SK-N-SH treated with all-trans-retinoic acid at 6 μM for 48 hours (cell line): ENCODE data around the gene KNDC1.

Source experiments
- ISL1 ChIP-seq: fragments of 250-450 bp; sonication (Bioruptor Pico); IDR thresholded peaks from 2 replicates; pipeline ENCODE4 v2.1.2; 2022; ENCODE audit warnings: mild to moderate bottlenecking, moderate library complexity
- OSR1 ChIP-seq: fragments of 250-450 bp; sonication (Bioruptor Pico); IDR thresholded peaks from 2 replicates; pipeline ENCODE4 v1.8.0; 2022; ENCODE audit warnings: moderate library complexity, mild to moderate bottlenecking, inconsistent platforms
- SNAI2 ChIP-seq: fragments of 250-450 bp; sonication (Bioruptor Pico); IDR thresholded peaks from 2 replicates; pipeline ENCODE4 v1.5.0; 2020; ENCODE audit warnings: mild to moderate bottlenecking, moderate library complexity
- TOX ChIP-seq: fragments of 250-450 bp; sonication (Bioruptor Pico); IDR thresholded peaks from 2 replicates; pipeline ENCODE4 v1.8.0; 2021; ENCODE audit warnings: mild to moderate bottlenecking, moderate library complexity, borderline replicate concordance
- ZFP3 ChIP-seq: fragments of 250-450 bp; sonication (Bioruptor Pico); IDR thresholded peaks from 2 replicates; pipeline ENCODE4 v1.5.0; 2020; ENCODE audit warnings: mild to moderate bottlenecking, moderate library complexity
- ZNF70 ChIP-seq: fragments of 450-650 bp; formaldehyde crosslinking; IDR thresholded peaks from 2 replicates; pipeline ENCODE4 v1.5.0; 2020; ENCODE audit warnings: mild to moderate bottlenecking, moderate library complexity
- TF ChIP-seq, protein P1 (sequence below): fragments of 250-450 bp; sonication (Bioruptor Pico); IDR thresholded peaks from 2 replicates; pipeline ENCODE4 v1.8.0; 2020; ENCODE audit warnings: mild to moderate bottlenecking, moderate library complexity, borderline replicate concordance

DNA sequence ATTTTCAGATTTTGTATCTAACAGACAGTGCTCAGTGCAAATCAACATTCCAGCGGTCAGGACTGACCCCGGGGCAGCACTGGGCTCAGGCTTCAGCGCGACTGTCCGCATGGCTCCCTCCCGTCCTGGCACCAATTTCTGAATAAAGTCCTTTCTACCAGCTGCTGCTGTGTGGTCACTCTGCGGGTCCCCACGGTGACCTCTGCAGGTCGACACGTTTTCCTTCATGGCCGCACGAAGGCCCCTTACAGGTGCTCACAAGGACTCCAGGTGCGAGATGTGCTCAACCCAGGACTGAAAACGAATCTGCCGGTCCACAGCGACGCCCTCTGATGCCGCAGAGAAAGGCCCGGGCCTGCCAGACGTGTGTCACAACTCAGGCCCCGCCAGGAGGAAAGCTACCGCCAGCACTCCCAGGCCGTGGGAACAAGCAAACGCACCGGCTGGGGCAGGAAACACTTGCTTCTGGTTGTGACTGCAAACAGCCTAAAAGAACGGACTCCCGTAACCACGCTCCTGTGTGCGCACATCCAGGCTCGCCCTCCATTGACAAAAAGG is 66.3 kb downstream of the KNDC1 start:
- TF ChIP-seq TOX (CRISPR knock-in tag), result no peak
- no peak for TF ChIP-seq SNAI2 (CRISPR knock-in tag)
- TF ChIP-seq ZNF70 (CRISPR knock-in tag), result no peak
- TF ChIP-seq, protein P1, sequence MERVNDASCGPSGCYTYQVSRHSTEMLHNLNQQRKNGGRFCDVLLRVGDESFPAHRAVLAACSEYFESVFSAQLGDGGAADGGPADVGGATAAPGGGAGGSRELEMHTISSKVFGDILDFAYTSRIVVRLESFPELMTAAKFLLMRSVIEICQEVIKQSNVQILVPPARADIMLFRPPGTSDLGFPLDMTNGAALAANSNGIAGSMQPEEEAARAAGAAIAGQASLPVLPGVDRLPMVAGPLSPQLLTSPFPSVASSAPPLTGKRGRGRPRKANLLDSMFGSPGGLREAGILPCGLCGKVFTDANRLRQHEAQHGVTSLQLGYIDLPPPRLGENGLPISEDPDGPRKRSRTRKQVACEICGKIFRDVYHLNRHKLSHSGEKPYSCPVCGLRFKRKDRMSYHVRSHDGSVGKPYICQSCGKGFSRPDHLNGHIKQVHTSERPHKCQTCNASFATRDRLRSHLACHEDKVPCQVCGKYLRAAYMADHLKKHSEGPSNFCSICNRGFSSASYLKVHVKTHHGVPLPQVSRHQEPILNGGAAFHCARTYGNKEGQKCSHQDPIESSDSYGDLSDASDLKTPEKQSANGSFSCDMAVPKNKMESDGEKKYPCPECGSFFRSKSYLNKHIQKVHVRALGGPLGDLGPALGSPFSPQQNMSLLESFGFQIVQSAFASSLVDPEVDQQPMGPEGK (CRISPR knock-in tag), result no peak
- no peak for TF ChIP-seq OSR1 (CRISPR knock-in tag)
- no peak for TF ChIP-seq ZFP3 (CRISPR knock-in tag)
- no peak for TF ChIP-seq ISL1 (CRISPR knock-in tag)
